ENCODE data around the gene TATDN3. TPM values are rescaled to one million over a fixed set of nuclear protein-coding genes. Genes with fewer than 3 reads are reported as not detected.
A peak's percentile ranks its signal among the peaks of the same experiment; 100 is the strongest.

TATDN3 gene
- total RNA-seq (2011; cell fraction: chromatin; rRNA removed; ENCODE audit: low replicate concordance), result 26.3 and 65.1 TPM in 2 replicates
- total RNA-seq (2011; cell fraction: nucleolus; rRNA removed), result 14.8 and 16.3 TPM in 2 replicates
- 28.2 and 42.8 TPM in 2 replicates for total RNA-seq (2011; cell fraction: nucleoplasm; rRNA removed)
- 18.3 and 19.0 TPM in 2 replicates for total RNA-seq (2014; rRNA removed)
- total RNA-seq (2014; rRNA removed; fragmentation: Illumina TruSeq; extraction: Trizol), result 33.3 and 41.3 TPM in 2 replicates
- 20.1 and 21.3 TPM in 2 replicates for total RNA-seq (2015; rRNA removed; fragmentation: Illumina TruSeq; extraction: Trizol)
- total RNA-seq (2021), result 24.5 and 28.2 TPM in 2 replicates
- 35.0 and 46.9 TPM in 2 replicates for polyA plus RNA-seq (2011; rRNA removed)
- polyA plus RNA-seq (2011; cell fraction: cytosol; rRNA removed), result 9.9 and 17.6 TPM in 2 replicates
- 11.3 and 14.2 TPM in 2 replicates for polyA plus RNA-seq (2011; cell fraction: nucleus; rRNA removed)
- polyA plus RNA-seq (2012), result 20.2 and 29.8 TPM in 2 replicates
- 22.8 and 26.8 TPM in 2 replicates for polyA plus RNA-seq (2014; fragmentation: Illumina TruSeq; extraction: Trizol)
- polyA plus RNA-seq (2014; fragmentation: Nextera tagmentation; extraction: Ambion mirVana), result 10 to 100 TPM; 68.1 to 79.9 TPM
- 25.0 and 25.2 TPM in 2 replicates for polyA plus RNA-seq (2014; rRNA removed)
- polyA minus RNA-seq (2011; rRNA and poly(A)+ RNA removed), result 34.8 and 38.7 TPM in 2 replicates
- polyA minus RNA-seq (2011; cell fraction: cytosol; rRNA and poly(A)+ RNA removed), result 7.4 and 12.8 TPM in 2 replicates
- polyA minus RNA-seq (2011; cell fraction: nucleus; rRNA and poly(A)+ RNA removed), result 9.4 and 18.4 TPM in 2 replicates
- Bru-seq, nascent RNA, result percentile 79 among the genes with signal in this experiment
- BruChase-seq, experiment 1, labeled RNA remaining after a 2-hour chase, result percentile 80 among the genes with signal in this experiment
- BruChase-seq, experiment 2, labeled RNA remaining after a 6-hour chase, result percentile 78 among the genes with signal in this experiment
- long read RNA-seq, experiment 1, transcript TATDN3-202 (10 exons, 2,389 nt), result major isoform, 68 of 171 reads
- long read RNA-seq, experiment 1, transcript TATDN3-201 (10 exons, 2,321 nt), result minor isoform, 38 of 171 reads
- long read RNA-seq, experiment 1, transcript TATDN3-214 (10 exons, 1,381 nt), result minor isoform, 10 of 171 reads
- long read RNA-seq, experiment 1, partial matches to known transcripts, result 7 of 171 reads
- long read RNA-seq, experiment 1, other reads (novel, unspliced or antisense), result 39 of 171 reads
- long read RNA-seq, experiment 2, transcript TATDN3-202 (10 exons, 2,389 nt), result major isoform, 10 of 27 reads
- long read RNA-seq, experiment 2, partial matches to known transcripts, result 2 of 27 reads
- long read RNA-seq, experiment 2, other reads (novel, unspliced or antisense), result 10 of 27 reads
- long read RNA-seq, experiment 3, transcript TATDN3-201 (10 exons, 2,321 nt), result minor isoform, 9 of 39 reads
- long read RNA-seq, experiment 3, transcript TATDN3-202 (10 exons, 2,389 nt), result major isoform, 18 of 39 reads
- long read RNA-seq, experiment 3, partial matches to known transcripts, result 2 of 39 reads
- long read RNA-seq, experiment 3, other reads (novel, unspliced or antisense), result 6 of 39 reads

DNA sequence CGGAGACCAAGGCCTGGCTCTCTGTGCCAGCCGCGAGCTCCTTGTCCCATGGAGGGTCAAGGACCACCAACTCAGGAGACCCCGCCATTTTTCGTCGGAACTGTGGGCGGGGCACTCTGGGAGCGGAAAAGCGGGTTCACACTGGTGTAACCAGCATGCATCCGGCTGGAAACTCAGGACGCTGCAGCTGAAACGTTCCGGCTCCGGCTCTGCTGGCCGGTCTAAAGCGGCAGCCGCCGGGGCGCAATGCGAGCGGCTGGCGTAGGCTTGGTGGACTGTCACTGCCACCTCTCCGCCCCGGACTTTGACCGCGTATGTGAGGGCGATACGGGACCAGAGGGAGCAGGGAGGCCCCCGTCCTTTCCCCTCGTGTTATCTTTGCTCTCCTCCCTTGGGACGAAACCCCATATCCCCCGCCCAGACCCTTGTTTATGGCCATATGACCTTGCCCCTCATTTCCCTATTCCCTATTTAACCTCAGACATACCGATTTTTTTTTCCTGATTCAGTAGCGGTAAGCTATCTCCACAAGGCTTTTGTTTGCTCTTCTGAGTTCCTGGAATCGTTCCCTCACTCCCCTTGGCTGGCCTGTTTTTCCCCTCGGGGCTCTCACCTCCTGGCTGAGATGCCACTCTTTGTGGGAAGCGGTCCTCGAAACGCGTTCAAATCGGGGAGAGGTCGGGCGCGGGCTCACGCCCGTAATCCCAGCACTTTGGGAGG, at the start of gene TATDN3, which contains the start of gene NSL1:
TATDN3 (plus strand) TSS at position 219 of the 720 bp plus-strand sequence; CDS start at position 247, 28 bp downstream.
NSL1 (minus strand) TSS at position 102 of the 720 bp plus-strand sequence; CDS start at position 88, 14 bp downstream.
- Histone ChIP-seq H4K20me1 (replicated peaks; ENCODE audit: control insufficient read depth, insufficient read depth, low read length) (no peaks in the 10 kb centered on the region), H3K79me2 (ENCODE audit: control insufficient read depth, insufficient read depth, low read length) (peaks cover 57% of the 10 kb centered on the region), H3K36me3 (ENCODE audit: control insufficient read depth, insufficient read depth, low read length) (peaks cover 23% of the 10 kb centered on the region), H3K27me3 (ENCODE audit: control insufficient read depth in 2 of 2, insufficient read depth in 2 of 2, low read length in 2 of 2) (no peaks in the 10 kb centered on the region), H3K4me2 (ENCODE audit: insufficient read depth, low read length) (peak within 1 kb of the TSS; percentile 89), H3K9me1 (ENCODE audit: control insufficient read depth, insufficient read depth, low read length) (no peaks in the 10 kb centered on the region), H2AFZ (ENCODE audit: low read depth, low read length) (peak within 1 kb of the TSS; percentile 92), H3K9ac (ENCODE audit: insufficient read depth in 1 of 2, low read depth in 2 of 2, low read length in 2 of 2) (peak within 1 kb of the TSS; percentile 95 to 98), H3K4me1 (replicated peaks in 1 of 2; ENCODE audit: control insufficient read depth in 2 of 2, insufficient read depth in 2 of 2, low read length in 2 of 2) (peaks cover 17 to 30% of the 10 kb centered on the region in 2 experiments), H3K9me3 (replicated peaks; ENCODE audit: control insufficient read depth, insufficient read depth, low read depth, low read length) (no peaks in the 10 kb centered on the region), H3K4me3 (peak within 1 kb of the TSS; percentile 72), H3K27ac (ENCODE audit: extremely low read depth, low read depth, low read length) (peak within 1 kb of the TSS; percentile 92)
- CTCF ChIA-PET (ENCODE audit: low intra/inter-chr PET ratio), result no interaction called here
- BruUV-seq (replicated peaks), result TSS peak; percentile 77
- intact Hi-C loops (cut with micrococcal nuclease) (loop anchor here (1.0 to 2.0 kb wide), 3 partner anchors 68 to 259 kb away; partner anchors contain the start of gene RPS6KC1), in situ Hi-C loops (cut with MboI) (no loop called here)
- POLR2A ChIA-PET, result interaction anchor here (0.6 to 5.4 kb wide), 12 partner anchors 9 to 183 kb away, joined by 3 to 23 read pairs (median 4); partner anchors contain the start of gene ATF3
- FAIRE-seq (peak; percentile 46), ATAC-seq (peak; percentile 84), DNase-seq (ENCODE audit: extremely low read depth in 1 of 4, low spot score in 3 of 4) (peak; percentile 75 to 98 (median 80))
- WGBS (ENCODE audit: insufficient coverage, low coverage, missing lambda C conversion rate), result 1% methylated on average over 46 of the region's 46 CpGs
- TF ChIP-seq OTX1 (CRISPR knock-in tag; IDR thresholded peaks at IDR 0.05) (peak; percentile 46), TOE1 (IDR thresholded peaks at IDR 0.05; ENCODE audit: borderline replicate concordance) (peak; percentile 91), TOE1 (CRISPR knock-in tag; IDR thresholded peaks at IDR 0.05; ENCODE audit: borderline replicate concordance, low read depth) (peak; percentile 45; the same call in 1 of the 2 replicates), ZNF583 (CRISPR knock-in tag; IDR thresholded peaks at IDR 0.05) (peak; percentile 82), SMAD3 (CRISPR knock-in tag; conservative IDR thresholded peaks at IDR 0.05) (peak; percentile 48), ZKSCAN8 (CRISPR knock-in tag; IDR thresholded peaks at IDR 0.05) (peak; percentile 59; the same call in 1 of the 2 replicates), ZNF444 (CRISPR knock-in tag; IDR thresholded peaks at IDR 0.05) (no peak)
- TF ChIP-seq, protein P1, sequence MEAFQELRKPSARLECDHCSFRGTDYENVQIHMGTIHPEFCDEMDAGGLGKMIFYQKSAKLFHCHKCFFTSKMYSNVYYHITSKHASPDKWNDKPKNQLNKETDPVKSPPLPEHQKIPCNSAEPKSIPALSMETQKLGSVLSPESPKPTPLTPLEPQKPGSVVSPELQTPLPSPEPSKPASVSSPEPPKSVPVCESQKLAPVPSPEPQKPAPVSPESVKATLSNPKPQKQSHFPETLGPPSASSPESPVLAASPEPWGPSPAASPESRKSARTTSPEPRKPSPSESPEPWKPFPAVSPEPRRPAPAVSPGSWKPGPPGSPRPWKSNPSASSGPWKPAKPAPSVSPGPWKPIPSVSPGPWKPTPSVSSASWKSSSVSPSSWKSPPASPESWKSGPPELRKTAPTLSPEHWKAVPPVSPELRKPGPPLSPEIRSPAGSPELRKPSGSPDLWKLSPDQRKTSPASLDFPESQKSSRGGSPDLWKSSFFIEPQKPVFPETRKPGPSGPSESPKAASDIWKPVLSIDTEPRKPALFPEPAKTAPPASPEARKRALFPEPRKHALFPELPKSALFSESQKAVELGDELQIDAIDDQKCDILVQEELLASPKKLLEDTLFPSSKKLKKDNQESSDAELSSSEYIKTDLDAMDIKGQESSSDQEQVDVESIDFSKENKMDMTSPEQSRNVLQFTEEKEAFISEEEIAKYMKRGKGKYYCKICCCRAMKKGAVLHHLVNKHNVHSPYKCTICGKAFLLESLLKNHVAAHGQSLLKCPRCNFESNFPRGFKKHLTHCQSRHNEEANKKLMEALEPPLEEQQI (IDR thresholded peaks at IDR 0.05), result peak; percentile 73
- TF ChIP-seq, protein P2, sequence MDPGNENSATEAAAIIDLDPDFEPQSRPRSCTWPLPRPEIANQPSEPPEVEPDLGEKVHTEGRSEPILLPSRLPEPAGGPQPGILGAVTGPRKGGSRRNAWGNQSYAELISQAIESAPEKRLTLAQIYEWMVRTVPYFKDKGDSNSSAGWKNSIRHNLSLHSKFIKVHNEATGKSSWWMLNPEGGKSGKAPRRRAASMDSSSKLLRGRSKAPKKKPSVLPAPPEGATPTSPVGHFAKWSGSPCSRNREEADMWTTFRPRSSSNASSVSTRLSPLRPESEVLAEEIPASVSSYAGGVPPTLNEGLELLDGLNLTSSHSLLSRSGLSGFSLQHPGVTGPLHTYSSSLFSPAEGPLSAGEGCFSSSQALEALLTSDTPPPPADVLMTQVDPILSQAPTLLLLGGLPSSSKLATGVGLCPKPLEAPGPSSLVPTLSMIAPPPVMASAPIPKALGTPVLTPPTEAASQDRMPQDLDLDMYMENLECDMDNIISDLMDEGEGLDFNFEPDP (CRISPR knock-in tag; IDR thresholded peaks at IDR 0.05), result 0 out of 2 replicates have a peak, but pooled peaks have one; percentile 67
